Fibroblast of mammary gland (primary cell): ENCODE results near the gene DYNLT2.
A peak's percentile ranks its signal among the peaks of the same experiment; 100 is the strongest.

Experiments used
- DNase-seq: peaks from one replicate; pipeline ENCODE4 v3.0.0-alpha.2; 2010; ENCODE audit warnings: low read depth
- H3K4me3 ChIP-seq: 2 replicates; pipeline ENCODE4 v1.5.1; 2011; ENCODE audit warnings: low read depth, mild to moderate bottlenecking, low read length, moderate library complexity; ENCODE audit not compliant: control insufficient read depth
- TF ChIP-seq, protein P1 (sequence below): conservative IDR thresholded peaks from 2 replicates; pipeline ENCODE4 v1.5.1; 2011; ENCODE audit warnings: low read depth, low read length, inconsistent platforms; ENCODE audit not compliant: control insufficient read depth, insufficient read depth

DYNLT2 gene

DNA sequence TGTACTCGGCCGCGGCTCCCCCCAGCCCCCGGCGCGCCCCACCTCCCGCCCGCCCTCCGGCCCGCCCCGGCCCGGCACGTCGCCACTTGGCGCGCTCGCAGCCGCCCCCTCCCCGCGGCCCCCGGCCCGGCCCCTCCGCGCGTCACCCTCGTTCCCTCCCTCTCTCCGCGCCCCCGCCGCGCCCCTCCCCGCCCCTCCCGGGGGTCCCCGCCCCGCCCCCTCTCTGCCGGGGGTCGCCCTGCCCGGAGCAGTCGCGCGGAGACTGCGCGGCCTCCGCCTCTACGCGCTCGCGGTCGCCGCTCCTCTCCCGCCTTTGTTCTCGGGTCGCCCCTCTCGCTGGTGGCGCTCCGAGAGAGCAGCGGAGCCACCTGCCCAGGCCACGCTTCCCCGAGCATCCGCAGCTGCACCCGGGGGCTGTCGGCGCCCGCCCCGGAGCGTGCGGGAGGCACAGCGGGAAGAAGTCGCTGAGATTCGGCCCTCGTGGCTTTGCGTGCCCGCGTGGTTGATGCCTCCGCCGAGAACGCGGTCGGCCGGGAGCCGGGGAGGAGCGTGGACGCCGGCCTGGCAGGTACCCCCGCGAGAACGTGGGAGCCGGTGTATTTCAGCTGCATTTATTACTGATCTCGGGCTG, 26.8 kb downstream of the DYNLT2 start, which contains the start of gene PHF10:
TSS of gene PHF10 (minus strand) at position 7 of the 631 bp plus-strand sequence. CDS start 569 bp downstream, outside the sequence.
- peak within 1 kb of the TSS; percentile 67 for H3K4me3 ChIP-seq
- no peak for DNase-seq
- TF ChIP-seq, protein P1, sequence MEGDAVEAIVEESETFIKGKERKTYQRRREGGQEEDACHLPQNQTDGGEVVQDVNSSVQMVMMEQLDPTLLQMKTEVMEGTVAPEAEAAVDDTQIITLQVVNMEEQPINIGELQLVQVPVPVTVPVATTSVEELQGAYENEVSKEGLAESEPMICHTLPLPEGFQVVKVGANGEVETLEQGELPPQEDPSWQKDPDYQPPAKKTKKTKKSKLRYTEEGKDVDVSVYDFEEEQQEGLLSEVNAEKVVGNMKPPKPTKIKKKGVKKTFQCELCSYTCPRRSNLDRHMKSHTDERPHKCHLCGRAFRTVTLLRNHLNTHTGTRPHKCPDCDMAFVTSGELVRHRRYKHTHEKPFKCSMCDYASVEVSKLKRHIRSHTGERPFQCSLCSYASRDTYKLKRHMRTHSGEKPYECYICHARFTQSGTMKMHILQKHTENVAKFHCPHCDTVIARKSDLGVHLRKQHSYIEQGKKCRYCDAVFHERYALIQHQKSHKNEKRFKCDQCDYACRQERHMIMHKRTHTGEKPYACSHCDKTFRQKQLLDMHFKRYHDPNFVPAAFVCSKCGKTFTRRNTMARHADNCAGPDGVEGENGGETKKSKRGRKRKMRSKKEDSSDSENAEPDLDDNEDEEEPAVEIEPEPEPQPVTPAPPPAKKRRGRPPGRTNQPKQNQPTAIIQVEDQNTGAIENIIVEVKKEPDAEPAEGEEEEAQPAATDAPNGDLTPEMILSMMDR, result no peak

DNA sequence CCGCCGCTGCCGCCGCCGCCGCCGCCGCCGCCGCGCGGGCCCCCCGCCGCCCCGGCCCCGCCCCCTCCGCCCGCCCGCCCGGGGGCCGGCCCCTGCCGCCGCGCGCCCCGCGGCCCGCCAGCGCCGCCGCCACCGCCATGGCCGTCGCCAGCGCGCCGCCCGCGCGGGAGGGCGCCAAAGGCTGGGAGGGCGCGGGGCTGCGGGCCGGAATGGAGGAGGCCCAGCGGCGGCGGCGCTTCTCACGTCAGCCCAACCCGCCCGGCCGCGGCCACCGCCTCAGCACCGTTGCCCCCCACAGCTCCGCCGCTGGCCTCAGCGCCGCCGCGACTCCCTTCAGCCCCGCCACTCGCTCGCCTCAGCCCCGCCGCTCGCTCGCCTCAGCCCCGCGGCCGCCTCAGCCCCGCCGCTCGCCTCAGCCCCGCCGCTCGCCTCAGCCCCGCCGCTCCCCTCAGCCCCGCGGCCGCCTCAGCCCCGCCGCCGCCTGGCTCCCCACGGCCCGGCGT, 27.3 kb downstream of the DYNLT2 start:
- TF ChIP-seq, protein P1, result no peak

DNA sequence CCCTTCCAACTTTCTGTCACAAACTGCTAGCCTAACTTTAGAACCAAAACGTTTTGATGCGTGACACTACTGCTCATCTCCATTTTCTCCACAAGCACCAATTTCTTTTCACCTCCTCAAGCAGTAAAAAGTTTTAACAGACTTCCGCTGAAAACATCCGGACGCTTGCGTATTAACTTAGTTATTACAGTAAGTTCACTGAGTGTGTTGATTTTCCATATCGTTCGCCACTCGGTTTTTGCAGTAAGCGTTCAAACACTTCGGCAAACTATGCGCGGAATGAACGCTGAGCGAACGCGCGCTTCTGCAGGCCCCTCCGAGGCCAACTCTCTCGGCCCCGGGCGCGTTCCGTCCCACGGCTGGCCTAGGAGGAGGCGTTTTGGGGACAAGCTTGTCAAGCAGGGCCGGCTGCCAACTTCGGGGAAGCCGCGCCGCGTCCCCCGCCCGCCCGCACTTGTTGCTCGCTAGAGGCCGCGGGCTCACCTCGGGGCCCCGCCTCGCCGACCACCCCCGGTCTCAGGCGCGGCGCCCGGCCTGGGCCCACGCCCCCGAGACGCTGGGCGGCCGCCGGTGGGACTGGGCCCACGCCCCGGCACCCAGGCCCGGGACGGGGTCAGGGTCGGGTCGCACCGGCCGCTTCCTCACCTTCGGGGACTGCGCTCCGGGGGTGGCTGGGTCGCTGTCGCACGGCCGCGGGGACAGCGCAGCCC, 28.0 kb downstream of the DYNLT2 start:
- DNase-seq, result peak; percentile 45
- peak overlapping the region; percentile 67 for H3K4me3 ChIP-seq
- TF ChIP-seq, protein P1, result no peak

More for the DNA sequence above, 27.3 kb downstream of the DYNLT2 start:
- no peak for DNase-seq
- no peak overlapping the region for H3K4me3 ChIP-seq

DNA sequence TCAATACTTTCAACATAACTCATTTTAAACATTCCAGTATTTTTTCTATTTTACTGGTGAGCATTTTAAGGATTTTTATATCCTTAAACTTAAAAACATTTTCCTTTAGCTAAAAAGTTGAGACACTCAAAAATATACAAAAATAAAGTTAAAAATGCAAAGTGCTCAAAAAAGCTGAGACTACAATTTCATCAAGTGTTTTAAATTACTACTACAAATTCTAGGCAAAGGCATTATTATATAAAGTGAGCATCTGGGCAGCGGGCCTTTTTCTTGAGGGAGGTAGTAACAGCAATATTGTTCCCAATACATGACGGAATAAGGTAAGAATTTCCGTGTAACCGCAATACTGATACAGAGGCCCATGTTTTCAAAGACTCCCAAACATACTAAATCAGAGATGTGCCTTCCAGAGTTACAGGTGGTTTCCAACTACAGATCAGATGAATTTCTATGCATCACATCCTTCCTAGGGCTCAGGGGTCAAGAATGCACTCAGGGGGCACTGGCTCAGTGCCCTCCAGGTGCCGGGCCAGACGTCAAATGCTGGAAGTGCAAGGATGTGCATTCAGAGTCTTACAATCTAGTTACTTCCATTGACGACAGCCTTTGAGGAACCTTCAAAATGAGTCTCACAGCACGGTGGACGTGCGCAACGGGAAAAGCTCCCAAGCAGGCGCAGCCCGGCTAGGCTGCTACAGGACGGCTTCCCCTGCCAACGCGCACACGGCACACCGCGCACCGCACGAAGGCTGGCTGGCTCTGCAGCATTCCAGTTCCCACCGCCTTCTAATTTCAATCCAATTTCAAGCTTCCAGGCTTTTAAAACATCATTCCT, 28.8 kb downstream of the DYNLT2 start:
- peak; percentile 80 for DNase-seq
- peak overlapping the region; percentile 67 for H3K4me3 ChIP-seq
- TF ChIP-seq, protein P1, result no peak

DNA sequence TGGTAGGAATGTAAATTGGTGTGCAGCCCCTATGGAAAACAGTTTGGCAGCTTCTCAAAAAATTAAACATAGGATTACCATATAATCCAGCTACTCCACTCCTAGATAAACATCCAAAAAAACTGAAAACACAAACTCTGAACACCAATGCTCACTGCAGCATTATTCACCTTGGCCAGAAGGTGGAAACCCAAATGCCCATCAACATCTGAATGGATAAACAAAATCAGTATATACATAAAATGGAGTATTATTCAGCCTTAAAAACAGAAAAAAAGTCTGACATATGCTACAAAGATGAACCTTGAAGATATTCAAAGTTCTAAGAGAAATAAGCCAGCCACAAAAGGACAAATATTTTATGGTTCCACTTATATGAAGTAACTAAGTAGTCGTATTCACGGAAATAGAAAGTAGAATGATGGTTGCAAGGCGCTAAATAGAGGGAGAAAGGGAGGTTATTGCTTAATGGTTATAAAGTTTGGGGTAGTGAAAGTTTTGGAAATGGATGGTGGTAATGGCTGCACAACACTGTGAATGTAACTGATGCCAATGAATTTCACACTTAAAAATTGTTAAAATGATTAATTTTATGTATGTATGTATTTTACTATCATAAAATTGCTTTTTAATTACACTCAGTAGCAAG, 31.0 kb downstream of the DYNLT2 start:
- no peak overlapping the region for H3K4me3 ChIP-seq
- DNase-seq, result no peak
- TF ChIP-seq, protein P1, result peak; percentile 2

DNA sequence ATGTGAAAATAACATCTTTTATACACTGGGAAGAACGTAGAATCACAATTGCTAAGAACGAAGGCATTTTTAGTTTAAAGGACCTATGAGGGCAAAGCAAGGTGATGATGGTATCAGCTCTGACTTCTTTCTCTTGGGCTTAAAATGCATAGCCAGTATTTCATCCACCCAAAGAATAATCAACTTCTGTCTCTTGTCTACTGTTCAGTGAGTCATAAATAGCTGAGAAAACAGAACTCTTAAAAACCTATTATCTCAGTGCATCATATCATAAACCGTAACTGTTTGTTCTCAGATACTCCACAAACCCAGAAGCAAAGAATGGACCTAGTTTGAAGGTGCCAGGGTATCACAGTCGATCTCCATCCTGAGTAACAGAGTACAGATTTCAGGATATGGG, 32.3 kb downstream of the DYNLT2 start:
- TF ChIP-seq, protein P1, result no peak
- DNase-seq, result no peak
- no peak overlapping the region for H3K4me3 ChIP-seq
